ENCODE results near the gene CYB5D1. TPM values are rescaled to one million over a fixed set of nuclear protein-coding genes. Genes with fewer than 3 reads are reported as not detected.

Gene CYB5D1
- polyA plus RNA-seq, 1 donor = 13.8 TPM

DNA sequence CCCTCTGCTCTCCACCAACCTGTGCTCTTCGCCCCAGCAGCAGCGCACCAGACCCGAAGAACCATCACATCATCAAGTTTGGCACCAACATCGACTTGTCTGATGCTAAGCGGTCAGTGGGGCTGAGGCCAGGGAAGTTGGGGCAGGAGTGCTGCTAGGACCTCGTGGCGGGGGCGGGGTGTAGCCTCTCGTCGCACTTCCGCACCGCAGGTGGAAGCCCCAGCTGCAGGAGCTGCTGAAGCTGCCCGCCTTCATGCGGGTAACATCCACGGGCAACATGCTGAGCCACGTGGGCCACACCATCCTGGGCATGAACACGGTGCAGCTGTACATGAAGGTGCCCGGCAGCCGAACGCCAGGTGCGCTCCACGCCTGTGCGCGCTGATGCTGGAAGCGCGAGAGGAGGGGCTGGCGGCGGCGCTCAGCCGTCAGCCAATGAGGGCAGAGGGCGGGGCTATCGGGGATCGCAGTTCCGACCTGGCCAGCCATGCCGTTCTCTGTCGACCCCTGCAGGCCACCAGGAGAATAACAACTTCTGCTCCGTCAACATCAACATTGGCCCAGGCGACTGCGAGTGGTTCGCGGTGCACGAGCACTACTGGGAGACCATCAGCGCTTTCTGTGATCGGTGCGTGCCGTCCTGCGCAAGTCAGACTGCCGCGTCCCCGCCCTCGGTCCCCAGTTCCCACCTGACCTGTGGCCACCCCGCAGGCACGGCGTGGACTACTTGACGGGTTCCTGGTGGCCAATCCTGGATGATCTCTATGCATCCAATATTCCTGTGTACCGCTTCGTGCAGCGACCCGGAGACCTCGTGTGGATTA lies 6.2 kb upstream of the CYB5D1 start:
- Histone ChIP-seq H3K27ac (ENCODE audit: low read length) (no peak overlapping the region), H3K9me3 (ENCODE audit: control insufficient read depth, low read depth, low read length) (peaks cover 6% of the 10 kb centered on the region), H3K27me3 (ENCODE audit: control insufficient read depth, insufficient read depth, low read length) (no peaks in the 10 kb centered on the region), H3K4me1 (ENCODE audit: control insufficient read depth, insufficient read depth, low read length) (peaks cover 23% of the 10 kb centered on the region), H3K36me3 (ENCODE audit: control insufficient read depth, insufficient read depth, low read length) (peaks cover 69% of the 10 kb centered on the region), H3K4me3 (ENCODE audit: low read length) (no peak overlapping the region)
- WGBS (ENCODE audit: insufficient coverage, low lambda C conversion rate) = 60% methylated on average over 1 of the region's 60 CpGs
- DNase-seq = peak; percentile 92 to 94

DNA sequence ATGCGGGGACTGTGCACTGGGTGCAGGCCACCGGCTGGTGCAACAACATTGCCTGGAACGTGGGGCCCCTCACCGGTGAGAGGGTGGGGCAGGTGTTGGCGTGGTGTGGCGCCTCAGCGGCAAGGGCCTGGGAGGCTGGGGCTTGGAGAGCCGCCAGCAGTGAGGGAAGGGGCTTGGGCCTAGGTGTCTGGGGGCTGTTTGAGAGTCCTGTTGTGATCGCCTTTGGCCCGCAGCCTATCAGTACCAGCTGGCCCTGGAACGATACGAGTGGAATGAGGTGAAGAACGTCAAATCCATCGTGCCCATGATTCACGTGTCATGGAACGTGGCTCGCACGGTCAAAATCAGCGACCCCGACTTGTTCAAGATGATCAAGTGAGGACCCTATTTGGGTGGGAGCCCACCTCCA lies 5.5 kb upstream of the CYB5D1 start:
- H3K27me3 ChIP-seq (ENCODE audit: control insufficient read depth, insufficient read depth, low read length) = no peaks in the 10 kb centered on the region

DNA sequence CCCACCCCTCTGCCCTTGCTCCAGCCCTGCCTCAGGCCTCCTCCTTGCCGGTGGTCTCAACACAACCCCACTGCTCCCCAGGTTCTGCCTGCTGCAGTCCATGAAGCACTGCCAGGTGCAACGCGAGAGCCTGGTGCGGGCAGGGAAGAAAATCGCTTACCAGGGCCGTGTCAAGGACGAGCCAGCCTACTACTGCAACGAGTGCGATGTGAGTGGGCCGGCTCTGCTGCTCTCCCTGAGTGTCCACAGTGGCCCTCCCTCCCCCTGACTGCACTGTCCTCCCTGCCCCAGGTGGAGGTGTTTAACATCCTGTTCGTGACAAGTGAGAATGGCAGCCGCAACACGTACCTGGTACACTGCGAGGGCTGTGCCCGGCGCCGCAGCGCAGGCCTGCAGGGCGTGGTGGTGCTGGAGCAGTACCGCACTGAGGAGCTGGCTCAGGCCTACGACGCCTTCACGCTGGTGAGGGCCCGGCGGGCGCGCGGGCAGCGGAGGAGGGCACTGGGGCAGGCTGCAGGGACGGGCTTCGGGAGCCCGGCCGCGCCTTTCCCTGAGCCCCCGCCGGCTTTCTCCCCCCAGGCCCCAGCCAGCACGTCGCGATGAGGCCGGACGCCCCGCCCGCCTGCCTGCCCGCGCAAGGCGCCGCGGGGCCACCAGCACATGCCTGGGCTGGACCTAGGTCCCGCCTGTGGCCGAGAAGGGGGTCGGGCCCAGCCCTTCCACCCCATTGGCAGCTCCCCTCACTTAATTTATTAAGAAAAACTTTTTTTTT lies 4.7 kb upstream of the CYB5D1 start:
- peaks cover 26% of the 10 kb centered on the region for H3K4me1 ChIP-seq (ENCODE audit: control insufficient read depth, insufficient read depth, low read length)
- H3K4me3 ChIP-seq (ENCODE audit: low read length) = no peak overlapping the region
- peaks cover 6% of the 10 kb centered on the region for H3K9me3 ChIP-seq (ENCODE audit: control insufficient read depth, low read depth, low read length)
- no CpG with 5 or more reads among the region's 51 CpGs for WGBS (ENCODE audit: insufficient coverage, low lambda C conversion rate)
- no peak overlapping the region for H3K27ac ChIP-seq (ENCODE audit: low read length)
- peaks cover 57% of the 10 kb centered on the region for H3K36me3 ChIP-seq (ENCODE audit: control insufficient read depth, insufficient read depth, low read length)
- no peak for DNase-seq
- no peaks in the 10 kb centered on the region for H3K27me3 ChIP-seq (ENCODE audit: control insufficient read depth, insufficient read depth, low read length)

More for the DNA sequence above, 5.5 kb upstream of the CYB5D1 start:
- DNase-seq = peak in 1 of 2 donors; percentile 14
- Histone ChIP-seq H3K36me3 (ENCODE audit: control insufficient read depth, insufficient read depth, low read length) (peaks cover 64% of the 10 kb centered on the region), H3K4me1 (ENCODE audit: control insufficient read depth, insufficient read depth, low read length) (peaks cover 26% of the 10 kb centered on the region), H3K9me3 (ENCODE audit: control insufficient read depth, low read depth, low read length) (peaks cover 6% of the 10 kb centered on the region), H3K4me3 (ENCODE audit: low read length) (no peak overlapping the region), H3K27ac (ENCODE audit: low read length) (no peak overlapping the region)
- WGBS (ENCODE audit: insufficient coverage, low lambda C conversion rate) = no CpG with 5 or more reads among the region's 20 CpGs

DNA sequence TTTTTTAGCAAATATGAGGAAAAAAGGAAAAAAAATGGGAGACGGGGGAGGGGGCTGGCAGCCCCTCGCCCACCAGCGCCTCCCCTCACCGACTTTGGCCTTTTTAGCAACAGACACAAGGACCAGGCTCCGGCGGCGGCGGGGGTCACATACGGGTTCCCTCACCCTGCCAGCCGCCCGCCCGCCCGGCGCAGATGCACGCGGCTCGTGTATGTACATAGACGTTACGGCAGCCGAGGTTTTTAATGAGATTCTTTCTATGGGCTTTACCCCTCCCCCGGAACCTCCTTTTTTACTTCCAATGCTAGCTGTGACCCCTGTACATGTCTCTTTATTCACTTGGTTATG lies 4.1 kb upstream of the CYB5D1 start:
- Histone ChIP-seq H3K4me1 (ENCODE audit: control insufficient read depth, insufficient read depth, low read length) (peaks cover 31% of the 10 kb centered on the region), H3K36me3 (ENCODE audit: control insufficient read depth, insufficient read depth, low read length) (peaks cover 52% of the 10 kb centered on the region), H3K27me3 (ENCODE audit: control insufficient read depth, insufficient read depth, low read length) (no peaks in the 10 kb centered on the region), H3K4me3 (ENCODE audit: low read length) (no peak overlapping the region), H3K27ac (ENCODE audit: low read length) (no peak overlapping the region), H3K9me3 (ENCODE audit: control insufficient read depth, low read depth, low read length) (peaks cover 6% of the 10 kb centered on the region)
- no peak for DNase-seq
- WGBS (ENCODE audit: insufficient coverage, low lambda C conversion rate) = 86% methylated on average over 1 of the region's 21 CpGs

DNA sequence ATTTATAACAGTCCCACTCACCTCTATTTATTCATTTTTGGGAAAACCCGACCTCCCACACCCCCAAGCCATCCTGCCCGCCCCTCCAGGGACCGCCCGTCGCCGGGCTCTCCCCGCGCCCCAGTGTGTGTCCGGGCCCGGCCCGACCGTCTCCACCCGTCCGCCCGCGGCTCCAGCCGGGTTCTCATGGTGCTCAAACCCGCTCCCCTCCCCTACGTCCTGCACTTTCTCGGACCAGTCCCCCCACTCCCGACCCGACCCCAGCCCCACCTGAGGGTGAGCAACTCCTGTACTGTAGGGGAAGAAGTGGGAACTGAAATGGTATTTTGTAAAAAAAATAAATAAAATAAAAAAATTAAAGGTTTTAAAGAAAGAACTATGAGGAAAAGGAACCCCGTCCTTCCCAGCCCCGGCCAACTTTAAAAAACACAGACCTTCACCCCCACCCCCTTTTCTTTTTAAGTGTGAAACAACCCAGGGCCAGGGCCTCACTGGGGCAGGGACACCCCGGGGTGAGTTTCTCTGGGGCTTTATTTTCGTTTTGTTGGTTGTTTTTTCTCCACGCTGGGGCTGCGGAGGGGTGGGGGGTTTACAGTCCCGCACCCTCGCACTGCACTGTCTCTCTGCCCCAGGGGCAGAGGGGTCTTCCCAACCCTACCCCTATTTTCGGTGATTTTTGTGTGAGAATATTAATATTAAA lies 3.6 kb upstream of the CYB5D1 start:
- Histone ChIP-seq H3K4me1 (ENCODE audit: control insufficient read depth, insufficient read depth, low read length) (peaks cover 37% of the 10 kb centered on the region), H3K27me3 (ENCODE audit: control insufficient read depth, insufficient read depth, low read length) (no peaks in the 10 kb centered on the region), H3K36me3 (ENCODE audit: control insufficient read depth, insufficient read depth, low read length) (peaks cover 46% of the 10 kb centered on the region), H3K4me3 (ENCODE audit: low read length) (no peak overlapping the region), H3K9me3 (ENCODE audit: control insufficient read depth, low read depth, low read length) (peaks cover 3% of the 10 kb centered on the region), H3K27ac (ENCODE audit: low read length) (no peak overlapping the region)
- no peak for DNase-seq
- 53% methylated on average over 4 of the region's 31 CpGs for WGBS (ENCODE audit: insufficient coverage, low lambda C conversion rate)

DNA sequence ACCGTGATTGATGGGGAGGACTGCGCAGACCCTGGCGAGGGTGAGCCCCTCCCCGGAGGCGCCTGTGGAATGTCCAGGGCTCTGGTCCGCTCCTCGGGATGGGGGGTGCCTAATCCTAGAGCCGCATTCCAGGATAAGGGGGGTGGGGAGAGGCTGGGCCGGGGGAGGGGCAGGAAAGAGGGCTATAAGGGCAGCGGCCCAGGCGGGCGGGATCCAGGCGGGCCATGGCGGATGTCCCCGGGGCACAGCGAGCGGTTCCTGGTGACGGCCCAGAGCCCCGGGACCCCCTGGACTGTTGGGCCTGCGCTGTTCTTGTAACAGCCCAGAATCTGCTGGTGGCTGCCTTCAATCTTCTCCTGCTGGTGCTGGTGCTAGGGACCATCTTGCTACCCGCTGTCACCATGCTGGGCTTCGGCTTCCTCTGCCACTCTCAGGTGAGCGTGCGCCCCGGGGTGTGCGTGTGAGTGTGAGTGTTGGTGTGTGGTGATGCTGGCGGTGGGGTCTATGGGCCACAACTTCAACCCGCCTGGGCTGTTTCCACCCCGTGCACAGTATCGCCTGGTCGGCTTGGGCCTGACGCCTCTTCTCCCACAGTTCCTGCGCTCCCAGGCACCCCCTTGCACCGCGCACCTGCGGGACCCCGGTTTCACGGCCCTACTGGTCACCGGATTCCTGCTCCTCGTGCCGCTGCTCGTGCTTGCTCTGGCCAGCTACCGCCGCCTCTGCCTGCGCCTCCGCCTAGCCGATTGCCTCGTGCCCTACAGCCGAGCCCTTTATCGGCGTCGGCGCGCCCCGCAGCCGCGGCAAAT lies 2.7 kb upstream of the CYB5D1 start, which contains the start of gene TMEM88:
TSS of gene TMEM88 (plus strand) at position 216 of the 809 bp plus-strand sequence. CDS start at position 225, 9 bp downstream.
- WGBS (ENCODE audit: insufficient coverage, low lambda C conversion rate) = 65% methylated on average over 4 of the region's 57 CpGs
- Histone ChIP-seq H3K27me3 (ENCODE audit: control insufficient read depth, insufficient read depth, low read length) (no peaks in the 10 kb centered on the region), H3K9me3 (ENCODE audit: control insufficient read depth, low read depth, low read length) (peaks cover 3% of the 10 kb centered on the region), H3K27ac (ENCODE audit: low read length) (peak within 1 kb of the TSS; percentile 15), H3K4me1 (ENCODE audit: control insufficient read depth, insufficient read depth, low read length) (peaks cover 38% of the 10 kb centered on the region), H3K36me3 (ENCODE audit: control insufficient read depth, insufficient read depth, low read length) (peaks cover 42% of the 10 kb centered on the region), H3K4me3 (ENCODE audit: low read length) (peak within 1 kb of the TSS; percentile 19)
- no peak for DNase-seq

DNA sequence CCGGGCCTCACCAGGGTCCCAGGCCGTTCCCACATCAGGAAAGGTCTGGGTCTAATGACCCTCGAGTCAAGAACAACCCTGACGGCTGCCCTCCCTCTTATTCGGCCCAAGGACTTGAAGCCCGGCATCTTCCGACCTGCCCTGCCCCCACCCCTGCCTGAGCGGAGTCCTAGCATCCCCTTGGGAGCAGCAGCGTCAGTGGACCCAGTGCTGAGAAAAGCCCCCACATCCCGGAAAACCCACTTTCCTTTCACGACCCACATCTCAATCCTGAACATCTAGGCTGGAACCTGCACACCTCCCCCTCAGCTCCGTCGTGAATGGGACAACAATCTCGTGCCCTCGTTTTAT lies 2.2 kb upstream of the CYB5D1 start:
- peak overlapping the region; percentile 15 for H3K27ac ChIP-seq (ENCODE audit: low read length)
- peaks cover 38% of the 10 kb centered on the region for H3K4me1 ChIP-seq (ENCODE audit: control insufficient read depth, insufficient read depth, low read length)
- peak overlapping the region; percentile 19 for H3K4me3 ChIP-seq (ENCODE audit: low read length)
- DNase-seq = no peak
- peaks cover 3% of the 10 kb centered on the region for H3K9me3 ChIP-seq (ENCODE audit: control insufficient read depth, low read depth, low read length)
- no peaks in the 10 kb centered on the region for H3K27me3 ChIP-seq (ENCODE audit: control insufficient read depth, insufficient read depth, low read length)
- peaks cover 36% of the 10 kb centered on the region for H3K36me3 ChIP-seq (ENCODE audit: control insufficient read depth, insufficient read depth, low read length)
- no CpG with 5 or more reads among the region's 15 CpGs for WGBS (ENCODE audit: insufficient coverage, low lambda C conversion rate)

DNA sequence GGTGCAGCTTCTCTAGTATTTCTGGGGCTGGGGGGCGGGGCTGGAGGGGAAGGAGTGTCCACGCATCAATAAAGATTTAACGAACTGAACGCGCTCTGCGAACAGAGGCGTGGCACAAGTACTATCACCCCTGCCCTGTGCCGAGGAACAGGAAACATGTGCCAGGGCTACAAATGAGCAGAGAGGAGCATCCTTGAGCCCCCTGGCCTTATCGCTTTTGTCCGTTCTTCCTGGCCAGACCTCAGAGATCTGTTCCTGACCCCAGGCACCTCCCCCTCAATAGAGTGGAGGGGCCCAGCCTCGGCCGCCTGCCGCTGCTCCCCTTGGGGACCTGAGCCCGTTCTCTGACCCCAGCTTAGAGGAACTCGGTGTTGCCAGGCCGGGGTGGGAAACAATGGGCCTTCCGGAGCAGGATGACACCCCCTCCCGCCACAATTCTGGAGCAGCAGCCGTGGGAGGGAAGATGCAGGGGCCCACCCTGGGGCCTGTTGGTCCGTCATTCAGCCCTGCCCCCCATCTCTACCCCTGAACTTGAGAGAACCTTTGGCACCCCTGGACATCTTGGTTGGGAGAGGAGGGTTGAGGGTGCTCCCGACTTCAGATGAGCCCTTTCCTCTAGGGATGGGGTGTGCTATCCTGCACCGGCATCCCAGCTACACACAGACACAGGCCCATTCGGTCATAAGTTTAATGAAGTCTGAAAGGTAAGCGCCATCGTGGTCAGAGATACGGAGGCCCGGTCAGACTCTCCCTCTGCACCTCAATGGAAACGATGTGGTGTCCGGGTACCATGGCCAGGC lies 1.6 kb upstream of the CYB5D1 start:
- peak; percentile 39 to 62 for DNase-seq
- peaks cover 36% of the 10 kb centered on the region for H3K36me3 ChIP-seq (ENCODE audit: control insufficient read depth, insufficient read depth, low read length)
- H3K4me3 ChIP-seq (ENCODE audit: low read length) = peak overlapping the region; percentile 67
- peaks cover 37% of the 10 kb centered on the region for H3K4me1 ChIP-seq (ENCODE audit: control insufficient read depth, insufficient read depth, low read length)
- H3K27me3 ChIP-seq (ENCODE audit: control insufficient read depth, insufficient read depth, low read length) = no peaks in the 10 kb centered on the region
- H3K27ac ChIP-seq (ENCODE audit: low read length) = peak overlapping the region; percentile 93
- H3K9me3 ChIP-seq (ENCODE audit: control insufficient read depth, low read depth, low read length) = peaks cover 3% of the 10 kb centered on the region
- no CpG with 5 or more reads among the region's 29 CpGs for WGBS (ENCODE audit: insufficient coverage, low lambda C conversion rate)

Data from large intestine (tissue), 3 donors.